PC-3 (cell line): ENCODE data around the gene ARVCF.

Source experiments
- CTCF ChIP-seq: fragments of 300-600 bp; sonication (generic); conservative IDR thresholded peaks from 2 replicates; pipeline ENCODE4 v1.5.1; 2017; ENCODE audit warnings: antibody characterized with exemption, low read depth, mild to moderate bottlenecking, low read length
- EZH2 ChIP-seq: fragments of 300-600 bp; sonication (generic); IDR thresholded peaks from one replicate; pipeline ENCODE4 v1.6.1; 2017; ENCODE audit warnings: antibody characterized with exemption, mild to moderate bottlenecking, low read length; ENCODE audit not compliant: unreplicated experiment
- EZH2phosphoT487 ChIP-seq: fragments of 300-600 bp; sonication (generic); IDR thresholded peaks from 2 replicates; pipeline ENCODE4 v1.6.1; 2018; ENCODE audit warnings: mild to moderate bottlenecking, antibody characterized with exemption, low read length, borderline replicate concordance

GRCh38 chr22:19951346-19951745, 65.3 kb downstream of the ARVCF start:
- TF ChIP-seq CTCF (no peak), EZH2 (no peak), EZH2phosphoT487 (no peak)
